ENCODE results near the gene IHH.

IHH gene

GRCh38 chr2:219084791-219085190, 24.1 kb upstream of the IHH start:
- TF ChIP-seq CTCF (IDR thresholded peaks at IDR 0.05): no peak
- no peaks in the 10 kb centered on the region for H3K27me3 ChIP-seq (ENCODE audit: control insufficient read depth, insufficient read depth, low read length)
- no peaks in the 10 kb centered on the region for H3K36me3 ChIP-seq (ENCODE audit: control insufficient read depth, insufficient read depth, low read length)
- no peaks in the 10 kb centered on the region for H3K4me1 ChIP-seq
- no peak overlapping the region for H3K4me2 ChIP-seq (ENCODE audit: low read length)
- no peak overlapping the region for H3K27ac ChIP-seq
- H3K9me3 ChIP-seq (ENCODE audit: control insufficient read depth, low read length): no peaks in the 10 kb centered on the region
- H3K79me2 ChIP-seq: no peaks in the 10 kb centered on the region
- no peak overlapping the region for H3K9ac ChIP-seq
- H2AFZ ChIP-seq: no peak overlapping the region
- H3K4me3 ChIP-seq (ENCODE audit: low read depth, low read length): no peak overlapping the region

GRCh38 chr2:219082332-219082958, 21.7 kb upstream of the IHH start:
- Histone ChIP-seq H3K9ac (no peak overlapping the region), H2AFZ (no peak overlapping the region), H3K36me3 (ENCODE audit: control insufficient read depth, insufficient read depth, low read length) (no peaks in the 10 kb centered on the region), H3K79me2 (no peaks in the 10 kb centered on the region), H3K27ac (no peak overlapping the region), H3K9me3 (ENCODE audit: control insufficient read depth, low read length) (no peaks in the 10 kb centered on the region), H3K4me3 (ENCODE audit: low read depth, low read length) (no peak overlapping the region), H3K4me2 (ENCODE audit: low read length) (no peak overlapping the region), H3K27me3 (ENCODE audit: control insufficient read depth, insufficient read depth, low read length) (no peaks in the 10 kb centered on the region), H3K4me1 (no peaks in the 10 kb centered on the region)
- TF ChIP-seq CTCF (IDR thresholded peaks at IDR 0.05): no peak

GRCh38 chr2:219081701-219082331, 21.1 kb upstream of the IHH start:
- Histone ChIP-seq H3K9me3 (ENCODE audit: control insufficient read depth, low read length) (no peaks in the 10 kb centered on the region), H3K79me2 (no peaks in the 10 kb centered on the region), H2AFZ (no peak overlapping the region), H3K4me3 (ENCODE audit: low read depth, low read length) (no peak overlapping the region), H3K27me3 (ENCODE audit: control insufficient read depth, insufficient read depth, low read length) (no peaks in the 10 kb centered on the region), H3K4me1 (no peaks in the 10 kb centered on the region), H3K9ac (no peak overlapping the region), H3K4me2 (ENCODE audit: low read length) (no peak overlapping the region), H3K36me3 (ENCODE audit: control insufficient read depth, insufficient read depth, low read length) (no peaks in the 10 kb centered on the region), H3K27ac (no peak overlapping the region)
- no peak for TF ChIP-seq CTCF (IDR thresholded peaks at IDR 0.05)

GRCh38 chr2:219081096-219081495, 20.4 kb upstream of the IHH start:
- no peak overlapping the region for H3K4me3 ChIP-seq (ENCODE audit: low read depth, low read length)
- no peaks in the 10 kb centered on the region for H3K4me1 ChIP-seq
- no peak overlapping the region for H3K4me2 ChIP-seq (ENCODE audit: low read length)
- no peak for TF ChIP-seq CTCF (IDR thresholded peaks at IDR 0.05)
- H3K9me3 ChIP-seq (ENCODE audit: control insufficient read depth, low read length): no peaks in the 10 kb centered on the region
- H3K27ac ChIP-seq: no peak overlapping the region
- no peak overlapping the region for H2AFZ ChIP-seq
- H3K27me3 ChIP-seq (ENCODE audit: control insufficient read depth, insufficient read depth, low read length): no peaks in the 10 kb centered on the region
- H3K9ac ChIP-seq: no peak overlapping the region
- no peaks in the 10 kb centered on the region for H3K36me3 ChIP-seq (ENCODE audit: control insufficient read depth, insufficient read depth, low read length)
- H3K79me2 ChIP-seq: no peaks in the 10 kb centered on the region

GRCh38 chr2:219079417-219079816, 18.7 kb upstream of the IHH start:
- H3K9me3 ChIP-seq (ENCODE audit: control insufficient read depth, low read length): no peaks in the 10 kb centered on the region
- H3K27me3 ChIP-seq (ENCODE audit: control insufficient read depth, insufficient read depth, low read length): no peaks in the 10 kb centered on the region
- H2AFZ ChIP-seq: no peak overlapping the region
- no peak overlapping the region for H3K27ac ChIP-seq
- H3K36me3 ChIP-seq (ENCODE audit: control insufficient read depth, insufficient read depth, low read length): no peaks in the 10 kb centered on the region
- H3K79me2 ChIP-seq: no peaks in the 10 kb centered on the region
- H3K4me1 ChIP-seq: no peaks in the 10 kb centered on the region
- TF ChIP-seq CTCF (IDR thresholded peaks at IDR 0.05): no peak
- no peak overlapping the region for H3K4me2 ChIP-seq (ENCODE audit: low read length)
- H3K4me3 ChIP-seq (ENCODE audit: low read depth, low read length): no peak overlapping the region
- no peak overlapping the region for H3K9ac ChIP-seq
